Osteoblast (primary cell): ENCODE results near the gene ASB9. TPM values are rescaled to one million over a fixed set of nuclear protein-coding genes. Genes with fewer than 3 reads are reported as not detected.
A peak's percentile ranks its signal among the peaks of the same experiment; 100 is the strongest.

Source experiments
- DNase-seq: peaks from one replicate; pipeline ENCODE4 v3.0.0; 2011; ENCODE audit warnings: low spot score, mixed read lengths; ENCODE audit not compliant: insufficient read length; ENCODE audit errors: missing footprints
- H2AFZ ChIP-seq: 2 replicates; pipeline ENCODE4 v1.6.0; 2011; ENCODE audit warnings: mild to moderate bottlenecking, low read length
- H3K27ac ChIP-seq: 2 replicates; pipeline ENCODE4 v1.5.1; 2011; ENCODE audit warnings: mild to moderate bottlenecking, low read depth, low read length, moderate library complexity
- H3K27me3 ChIP-seq: 2 replicates; pipeline ENCODE4 v1.6.0; 2012; ENCODE audit warnings: mild to moderate bottlenecking, control low read depth, inconsistent platforms, low read length, moderate library complexity; ENCODE audit not compliant: insufficient read depth
- H3K36me3 ChIP-seq: 2 replicates; pipeline ENCODE4 v1.5.1; 2011; ENCODE audit warnings: mild to moderate bottlenecking, low read length, control low read depth, moderate library complexity; ENCODE audit not compliant: insufficient read depth
- H3K4me1 ChIP-seq: 2 replicates; pipeline ENCODE4 v1.5.1; 2011; ENCODE audit warnings: mild to moderate bottlenecking, low read length, control low read depth, moderate library complexity; ENCODE audit not compliant: insufficient read depth
- H3K4me2 ChIP-seq: 2 replicates; pipeline ENCODE4 v1.6.0; 2011; ENCODE audit warnings: mild to moderate bottlenecking, low read length; ENCODE audit not compliant: insufficient read depth
- H3K4me3 ChIP-seq: fragments of 200-600 bp; sonication (generic); 3 replicates; pipeline ENCODE4 v1.5.1; 2012; ENCODE audit warnings: mild to moderate bottlenecking, low read length, inconsistent platforms; ENCODE audit not compliant: insufficient read depth
- H3K79me2 ChIP-seq: 2 replicates; pipeline ENCODE4 v1.6.0; 2012; ENCODE audit warnings: mild to moderate bottlenecking, low read length, control low read depth, inconsistent platforms; ENCODE audit not compliant: insufficient read depth
- H3K9me3 ChIP-seq: 2 replicates; pipeline ENCODE4 v1.5.1; 2011; ENCODE audit warnings: low read depth, low read length, control low read depth
- H4K20me1 ChIP-seq: 2 replicates; pipeline ENCODE4 v1.6.0; 2012; ENCODE audit warnings: mild to moderate bottlenecking, low read length, control low read depth; ENCODE audit not compliant: insufficient read depth
- CTCF ChIP-seq: IDR thresholded peaks from 2 replicates; pipeline ENCODE4 v1.5.1; 2011; ENCODE audit warnings: mild to moderate bottlenecking, low read depth, low read length, moderate library complexity; ENCODE audit errors: extremely low read depth
- total RNA-seq: library from RNA; depleted of rRNA; stranded (reverse); fragments of >200 nt; gene quantifications from 2 replicates; pipeline ENCODE4 v1.2.3, GENCODE V29; 2012

The ASB9 gene
- total RNA-seq, 1 donor = not detected

- Histone ChIP-seq H3K27ac (no peak overlapping the region), H3K4me3 (no peak overlapping the region), H3K36me3 (no peaks in the 10 kb centered on the region), H3K27me3 (no peaks in the 10 kb centered on the region), H3K4me2 (no peak overlapping the region), H3K4me1 (no peaks in the 10 kb centered on the region), H3K9me3 (no peaks in the 10 kb centered on the region), H4K20me1 (no peaks in the 10 kb centered on the region), H2AFZ (no peak overlapping the region), H3K79me2 (no peaks in the 10 kb centered on the region)
- DNase-seq = peak; percentile 76
- no peak for TF ChIP-seq CTCF
Observed at GRCh38 chrX:15214588-15214987, 55.3 kb downstream of the ASB9 start.

GRCh38 chrX:15209096-15209495 is 60.8 kb downstream of the ASB9 start:
- DNase-seq = no peak
- no peaks in the 10 kb centered on the region for H3K27me3 ChIP-seq
- TF ChIP-seq CTCF = no peak
- H4K20me1 ChIP-seq = no peaks in the 10 kb centered on the region
- H2AFZ ChIP-seq = no peak overlapping the region
- H3K4me3 ChIP-seq = no peak overlapping the region
- H3K27ac ChIP-seq = no peak overlapping the region
- H3K9me3 ChIP-seq = no peaks in the 10 kb centered on the region
- no peaks in the 10 kb centered on the region for H3K4me1 ChIP-seq
- no peaks in the 10 kb centered on the region for H3K36me3 ChIP-seq
- H3K4me2 ChIP-seq = no peak overlapping the region
- H3K79me2 ChIP-seq = no peaks in the 10 kb centered on the region

GRCh38 chrX:15207994-15208393 is 61.9 kb downstream of the ASB9 start:
- Histone ChIP-seq H4K20me1 (no peaks in the 10 kb centered on the region), H2AFZ (no peak overlapping the region), H3K4me3 (no peak overlapping the region), H3K4me2 (no peak overlapping the region), H3K9me3 (no peaks in the 10 kb centered on the region), H3K27ac (no peak overlapping the region), H3K27me3 (no peaks in the 10 kb centered on the region), H3K79me2 (no peaks in the 10 kb centered on the region), H3K36me3 (no peaks in the 10 kb centered on the region), H3K4me1 (no peaks in the 10 kb centered on the region)
- DNase-seq = no peak
- TF ChIP-seq CTCF = no peak

- no peaks in the 10 kb centered on the region for H3K27me3 ChIP-seq
- no peaks in the 10 kb centered on the region for H3K36me3 ChIP-seq
- no peak overlapping the region for H3K4me2 ChIP-seq
- no peaks in the 10 kb centered on the region for H3K9me3 ChIP-seq
- H3K79me2 ChIP-seq = no peaks in the 10 kb centered on the region
- TF ChIP-seq CTCF = no peak
- H2AFZ ChIP-seq = no peak overlapping the region
- no peak overlapping the region for H3K27ac ChIP-seq
- no peak overlapping the region for H3K4me3 ChIP-seq
- DNase-seq = no peak
- no peaks in the 10 kb centered on the region for H4K20me1 ChIP-seq
- H3K4me1 ChIP-seq = no peaks in the 10 kb centered on the region
Observed at GRCh38 chrX:15207384-15207783, 62.5 kb downstream of the ASB9 start.
